HG03064 (cell line): Measurements from ENCODE around the gene TRIM71.
"Not testable (repeated sequence)": the region's sequence is repeated elsewhere in the genome, so short reads cannot be mapped to it uniquely, and the experiment has no call there.

Experiments used
- ATAC-seq: cut with Tn5 transposase; IDR thresholded peaks from one replicate; pipeline ENCODE4 v1.9.1; 2021; ENCODE audit warnings: low read depth; ENCODE audit not compliant: unreplicated experiment

TRIM71 gene

DNA sequence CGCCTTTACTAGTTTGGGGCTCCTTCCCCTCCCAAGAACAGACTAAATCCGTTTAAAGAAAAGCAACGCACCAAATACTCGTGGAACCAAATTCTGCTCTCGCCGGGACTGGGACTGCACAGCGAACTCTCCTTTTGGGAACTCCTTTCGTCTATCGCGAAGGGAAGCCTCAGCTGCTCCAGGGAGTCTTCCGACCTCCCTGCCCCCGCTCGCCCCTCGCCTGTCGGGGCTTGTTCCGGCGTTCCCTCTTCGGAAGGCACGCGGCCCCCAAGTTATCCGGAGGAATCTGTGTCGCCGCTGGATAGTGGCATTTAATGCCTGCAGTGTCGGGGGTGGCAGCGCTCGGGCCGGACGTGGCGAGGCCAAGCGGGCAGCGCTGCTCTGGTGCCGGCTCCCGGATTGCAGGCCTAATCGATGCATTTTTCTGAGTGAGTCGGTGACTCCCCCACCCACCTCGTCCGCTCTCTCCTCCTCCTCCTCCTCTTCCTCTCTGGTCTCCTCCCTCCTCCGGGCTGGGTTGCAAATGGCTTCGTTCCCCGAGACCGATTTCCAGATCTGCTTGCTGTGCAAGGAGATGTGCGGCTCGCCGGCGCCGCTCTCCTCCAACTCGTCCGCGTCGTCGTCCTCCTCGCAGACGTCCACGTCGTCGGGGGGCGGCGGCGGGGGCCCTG lies at the start of gene TRIM71:
Gene TRIM71 (plus strand): TSS at position 440 of the 671 bp plus-strand sequence. CDS start 84 bp downstream, at position 524.
- ATAC-seq: no peak

DNA sequence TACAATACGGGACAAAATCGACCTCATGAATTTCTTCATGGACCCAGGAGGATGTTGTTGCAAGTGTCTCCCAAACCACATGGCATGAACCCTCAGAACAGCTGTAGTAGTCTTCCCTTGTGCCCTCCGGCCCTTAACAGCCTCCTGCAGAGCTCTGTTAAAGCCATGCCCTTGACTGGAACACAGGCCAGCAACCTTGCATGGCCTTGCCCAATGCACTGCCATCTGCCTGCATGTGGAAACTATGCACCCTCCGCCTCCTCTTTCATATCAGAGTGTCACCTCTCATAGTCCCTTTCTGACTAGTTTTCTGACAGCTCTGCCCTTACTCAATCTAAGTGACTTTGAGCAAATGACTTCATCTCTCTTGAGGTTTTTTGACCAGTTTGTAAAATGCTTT lies 39.4 kb upstream of the TRIM71 start:
- no peak for ATAC-seq

DNA sequence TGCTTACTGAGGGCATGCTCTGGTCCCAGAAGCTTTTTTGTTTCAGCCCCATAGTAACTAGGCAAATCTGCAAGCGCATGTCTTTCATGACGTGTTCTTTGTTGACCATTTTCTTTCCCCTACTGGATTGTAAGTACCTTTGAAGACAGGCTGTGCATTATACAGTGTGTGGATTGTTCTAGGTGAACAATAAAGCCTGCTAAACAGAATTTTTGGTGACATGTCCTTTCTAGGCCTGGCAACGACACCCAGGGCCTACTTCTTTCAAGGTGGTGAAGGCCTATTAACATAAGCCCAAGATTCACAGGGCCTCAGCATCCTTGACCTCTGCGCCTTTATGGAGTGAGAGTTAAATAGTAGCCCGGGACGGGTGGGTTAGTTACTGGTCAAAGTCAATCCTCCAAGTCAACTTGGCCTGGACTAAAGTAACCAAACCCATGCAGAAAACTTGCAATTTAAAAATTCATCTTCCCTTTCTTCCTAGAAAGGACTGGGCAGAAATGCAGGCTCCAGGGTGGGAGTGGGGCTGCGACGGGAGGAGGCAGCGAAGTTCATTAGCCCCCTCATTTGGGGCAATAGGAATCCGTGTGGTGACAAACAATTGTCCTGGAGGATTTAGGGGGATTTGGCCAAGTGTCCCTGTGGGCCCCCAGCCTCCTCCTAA lies 37.6 kb upstream of the TRIM71 start:
- ATAC-seq: no peak

DNA sequence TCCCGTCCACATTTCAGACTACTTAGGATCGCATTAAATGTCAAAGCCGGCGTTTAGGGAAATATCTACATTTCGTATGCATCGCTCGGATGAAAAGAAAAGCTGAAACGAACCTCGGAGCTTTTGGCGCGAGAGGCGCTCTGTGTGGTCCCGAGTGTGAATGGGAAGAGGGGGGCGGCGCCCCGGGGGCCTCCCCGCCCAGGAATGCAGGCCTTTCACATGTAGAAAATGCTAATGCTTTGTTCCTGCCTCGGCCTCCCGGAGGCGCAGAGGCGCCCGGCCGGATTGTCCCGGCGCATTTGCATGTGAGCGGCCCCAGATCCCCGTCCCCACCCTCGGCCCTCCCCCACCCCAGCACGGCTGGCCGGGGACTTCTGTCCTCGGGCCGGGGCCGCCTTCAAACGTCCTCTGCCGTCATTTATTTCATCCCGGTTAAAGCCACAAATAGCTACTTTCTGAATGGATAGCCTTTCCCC lies 37.0 kb upstream of the TRIM71 start:
- ATAC-seq: peak; percentile 33

DNA sequence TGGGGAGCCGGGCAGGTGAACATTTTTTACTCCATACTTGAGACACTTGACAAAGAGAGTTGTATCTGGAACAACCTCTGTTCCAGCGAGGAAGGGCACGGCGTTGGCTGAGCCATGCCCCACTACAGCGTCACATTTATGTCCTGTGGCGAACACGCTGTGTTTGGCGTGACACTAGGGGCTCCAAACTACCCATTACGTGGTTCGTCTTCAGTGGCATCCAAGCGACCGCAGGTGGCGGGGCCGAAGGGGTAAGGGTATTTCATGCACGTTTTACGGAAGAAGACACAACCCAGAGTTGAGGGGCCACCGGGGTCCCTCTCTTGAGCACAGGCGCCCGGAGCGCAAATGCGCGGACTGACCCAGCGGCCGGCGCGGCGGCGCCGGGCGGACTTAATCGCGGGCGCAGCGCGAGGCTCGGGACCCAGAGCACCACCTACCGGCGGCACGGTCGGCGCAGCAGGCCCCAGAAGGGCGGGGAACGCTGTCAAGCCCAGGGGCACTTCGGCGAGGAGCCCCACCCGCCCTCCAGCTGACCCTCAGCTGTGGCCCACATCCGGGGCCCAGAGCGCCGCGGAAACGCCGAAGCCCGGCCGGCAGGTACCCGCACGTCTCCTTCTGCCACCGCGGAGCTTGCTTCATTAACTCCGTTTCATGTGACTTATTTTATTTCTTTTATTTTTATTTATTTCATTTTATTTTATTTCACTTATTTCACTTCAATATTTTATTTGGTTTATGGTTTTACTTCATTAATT lies 36.4 kb upstream of the TRIM71 start:
- ATAC-seq: peak; percentile 94

DNA sequence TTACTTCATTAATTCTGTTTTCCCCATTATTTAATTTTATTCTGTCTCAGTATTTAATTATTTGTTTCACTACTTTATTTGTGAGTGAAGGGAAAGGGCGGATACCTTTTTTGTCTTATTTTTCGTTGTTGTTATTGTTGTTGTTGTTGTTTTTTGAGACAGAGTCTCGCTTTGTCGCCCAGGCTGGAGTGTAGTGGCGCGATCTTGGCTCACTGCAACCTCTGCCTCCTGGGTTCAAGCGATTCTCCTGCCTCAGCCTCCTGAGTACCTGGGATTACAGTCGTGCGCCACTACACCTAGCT lies 35.9 kb upstream of the TRIM71 start:
- not testable (repeated sequence) for ATAC-seq

DNA sequence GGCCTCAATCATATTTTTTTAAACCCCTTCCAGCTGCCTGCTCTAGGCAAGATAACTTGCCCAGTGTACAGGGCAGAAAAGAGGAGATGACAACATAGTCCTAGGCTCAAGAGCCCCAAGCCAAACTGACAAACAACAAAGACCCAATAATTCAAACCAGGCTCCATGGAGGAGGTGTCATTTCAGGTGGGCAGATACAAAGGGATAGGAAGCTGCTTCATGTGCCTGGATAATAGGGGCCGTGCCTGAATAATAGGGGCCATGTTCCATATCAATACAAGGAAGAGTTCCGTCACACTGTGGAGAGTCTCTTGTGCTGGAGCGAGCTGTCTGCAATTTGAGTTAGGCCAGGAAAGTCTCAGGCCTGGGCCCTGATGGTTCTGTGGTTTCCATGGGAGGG lies 35.4 kb upstream of the TRIM71 start:
- ATAC-seq: no peak

DNA sequence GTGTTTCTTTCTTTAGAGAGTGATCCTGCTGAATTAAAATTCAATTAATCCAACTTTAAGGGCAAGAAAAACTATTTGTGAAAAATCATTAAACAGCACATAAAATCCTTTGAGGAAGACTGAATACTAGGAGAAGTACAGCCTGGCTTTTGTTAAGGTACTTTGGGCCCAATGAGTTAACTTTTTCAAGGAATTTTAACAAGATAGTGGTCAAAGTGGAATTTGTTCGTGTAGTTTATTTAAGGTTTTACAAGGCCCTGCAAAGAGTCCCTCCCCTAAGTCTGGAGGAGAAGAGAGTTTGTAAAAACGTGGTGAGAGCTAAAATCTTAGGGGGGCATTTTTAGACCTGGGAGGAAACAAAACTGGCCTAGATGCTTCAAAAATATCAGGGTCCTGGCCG lies 26.0 kb upstream of the TRIM71 start:
- no peak for ATAC-seq

DNA sequence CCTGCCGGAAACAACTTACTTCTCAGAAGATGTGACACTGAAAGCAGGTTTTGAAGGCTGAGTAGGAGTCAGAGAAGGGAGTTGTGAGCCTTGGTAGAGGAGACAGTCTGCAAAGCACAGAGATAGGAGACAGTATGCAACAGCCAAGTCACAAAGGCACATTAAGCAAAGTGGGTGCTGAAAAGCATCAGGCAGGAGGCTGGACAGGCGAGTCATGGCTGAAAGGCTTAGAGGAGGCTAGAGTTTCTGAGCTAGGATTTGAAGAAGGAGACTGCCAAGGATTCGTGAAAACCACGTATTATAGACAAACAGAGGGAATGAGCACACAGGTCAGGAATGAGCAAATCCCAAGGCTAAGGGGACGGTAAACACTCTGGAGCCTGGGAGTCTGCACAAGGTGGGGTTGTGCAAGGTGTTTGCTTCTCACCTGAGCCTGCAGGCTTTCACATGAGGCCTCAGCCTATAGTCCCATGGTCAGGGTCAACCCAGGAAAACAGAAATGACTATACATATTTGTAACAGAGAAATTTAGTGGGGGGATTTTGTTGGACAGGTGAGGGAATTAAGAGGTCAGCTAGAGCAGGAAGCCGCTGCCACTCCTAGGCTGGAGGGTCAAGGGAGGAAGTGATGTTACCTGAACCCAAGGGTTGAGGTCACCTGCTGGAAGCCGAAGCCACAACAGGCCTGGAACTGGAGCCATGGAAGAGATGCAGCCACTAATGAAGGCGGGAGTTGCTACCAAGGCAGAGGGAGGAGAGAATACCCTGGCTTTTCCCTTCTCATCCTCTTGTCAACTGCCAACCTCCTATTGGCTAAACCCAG lies 23.1 kb upstream of the TRIM71 start:
- ATAC-seq: no peak

DNA sequence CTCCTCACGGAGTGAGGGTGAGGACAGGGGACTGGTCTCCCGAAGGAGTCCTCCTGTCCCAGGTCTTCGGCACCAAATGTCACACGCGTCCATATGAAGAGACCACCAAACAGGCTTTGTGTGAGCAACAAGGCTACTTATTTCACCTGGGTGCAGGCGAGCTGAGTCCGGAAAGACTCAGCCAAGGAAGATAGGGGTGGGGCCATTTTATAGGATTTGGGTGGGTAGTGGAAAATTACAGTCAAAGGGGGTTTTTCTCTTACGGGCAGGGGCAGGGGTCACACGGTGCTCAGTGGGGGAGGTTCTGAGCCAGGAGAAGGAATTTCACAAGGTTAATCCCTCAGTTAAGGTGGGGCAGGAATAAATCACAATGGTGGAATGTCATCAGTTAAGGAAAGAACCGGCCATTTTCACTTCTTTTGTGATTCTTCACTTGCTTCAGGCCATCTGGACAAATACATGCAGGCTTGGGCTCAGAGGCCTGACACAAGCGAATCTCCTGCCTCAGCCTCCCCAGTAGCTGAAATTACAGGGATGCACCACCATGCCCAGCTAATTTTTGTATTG lies 21.3 kb upstream of the TRIM71 start:
- not testable (repeated sequence) for ATAC-seq

DNA sequence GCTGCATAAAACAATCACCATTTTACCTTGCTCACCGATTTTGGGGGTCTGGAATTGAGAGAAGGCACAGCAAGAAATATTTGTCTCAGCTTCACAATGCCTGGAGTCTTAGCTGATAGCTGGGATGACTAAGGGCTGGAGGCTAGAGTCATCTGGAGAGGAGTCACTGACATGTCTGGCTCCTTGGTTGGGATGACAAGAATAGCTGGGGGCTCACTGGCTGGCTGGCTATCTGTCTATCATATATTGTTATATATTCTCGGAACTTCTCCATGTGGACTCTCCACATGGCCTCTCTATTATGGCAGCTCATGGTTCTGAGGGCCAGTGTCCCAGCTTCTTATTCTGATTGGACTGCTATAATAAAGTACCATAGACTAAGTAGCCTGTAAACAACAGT lies 20.0 kb upstream of the TRIM71 start:
- no peak for ATAC-seq

DNA sequence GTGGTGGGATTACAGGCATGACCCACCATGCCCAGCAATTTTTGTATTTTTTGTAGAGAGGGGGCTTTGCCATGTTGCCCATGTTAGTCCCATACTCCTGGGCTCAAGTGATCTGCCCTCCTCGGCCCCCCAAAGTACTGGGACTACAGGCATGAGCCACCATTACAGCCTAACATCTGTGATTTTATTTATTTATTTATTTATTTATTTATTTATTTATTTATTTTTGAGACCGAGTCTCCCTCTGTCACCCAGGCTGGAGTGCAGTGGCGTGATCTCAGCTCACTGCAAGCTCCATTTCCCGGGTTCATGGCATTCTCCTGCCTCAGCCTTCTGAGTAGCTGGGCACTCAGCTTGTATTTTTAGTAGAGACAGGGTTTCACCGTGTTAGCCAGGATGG lies 16.4 kb upstream of the TRIM71 start:
- not testable (repeated sequence) for ATAC-seq

DNA sequence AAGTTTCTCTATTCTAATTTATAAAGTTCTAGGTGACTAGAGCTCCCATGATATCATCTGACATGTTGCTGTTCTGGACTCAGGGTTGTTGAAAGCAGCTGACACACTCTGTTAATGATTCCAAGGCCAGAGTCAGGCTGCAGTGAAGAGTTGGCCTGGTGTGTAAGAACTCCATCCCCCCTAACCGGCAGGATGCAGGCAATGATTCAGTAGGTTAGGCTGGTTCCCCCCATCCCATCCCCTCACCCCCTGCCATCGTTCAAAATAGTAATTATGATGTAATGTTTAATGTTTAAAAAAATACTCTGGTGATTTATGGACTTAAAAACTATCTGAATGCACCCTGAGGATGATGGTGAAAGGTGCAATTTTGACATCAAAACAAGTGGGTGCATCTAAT lies 4.6 kb upstream of the TRIM71 start:
- no peak for ATAC-seq

DNA sequence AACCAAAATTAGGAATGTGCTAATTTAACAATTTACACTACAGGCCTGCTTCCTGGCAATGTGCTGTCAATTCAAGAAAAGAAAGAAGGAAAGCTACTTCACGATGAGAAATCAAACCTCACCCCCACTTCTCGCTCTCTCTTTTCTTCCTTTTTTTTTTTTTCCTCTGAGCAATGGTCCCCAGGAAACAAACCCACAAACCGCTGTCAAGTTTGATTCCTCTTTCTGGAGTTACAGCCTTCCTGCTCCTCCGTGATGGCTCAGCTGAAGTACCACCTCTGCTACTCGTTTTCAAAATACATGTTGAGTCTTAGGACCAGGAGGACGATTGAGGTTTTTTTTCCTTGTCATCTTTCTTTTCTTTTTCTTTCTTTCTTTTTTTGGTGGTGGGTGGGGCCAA lies 3.4 kb upstream of the TRIM71 start:
- no peak for ATAC-seq

DNA sequence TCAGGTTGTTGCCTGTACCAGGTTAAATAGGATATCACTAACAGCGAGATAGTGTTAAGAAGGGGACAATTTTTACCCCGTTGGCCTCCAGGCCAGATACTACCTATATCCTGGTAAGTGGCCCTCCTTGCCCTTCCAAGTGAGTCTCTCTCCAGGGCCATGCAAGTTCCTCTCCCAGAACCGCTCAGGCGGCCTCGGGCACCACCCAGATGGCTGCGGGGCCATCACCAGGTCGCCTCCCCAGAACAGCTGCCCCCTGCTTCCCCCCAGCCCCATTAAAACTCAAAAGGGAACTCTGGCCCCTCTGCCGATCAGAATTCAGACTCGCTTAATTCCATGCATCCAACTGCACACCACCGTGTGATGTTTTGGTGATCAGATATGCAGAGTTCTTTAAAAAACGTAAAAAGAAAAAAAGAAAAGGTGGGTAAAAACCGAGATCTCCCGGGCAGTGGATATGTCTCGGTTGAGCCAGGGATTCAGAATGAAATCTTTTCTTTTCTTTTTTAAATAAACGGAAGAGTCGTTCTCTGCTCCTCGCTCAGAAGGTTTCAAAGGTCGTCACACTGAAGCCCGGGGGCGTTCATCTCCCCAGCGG lies 1.9 kb upstream of the TRIM71 start:
- ATAC-seq: no peak

DNA sequence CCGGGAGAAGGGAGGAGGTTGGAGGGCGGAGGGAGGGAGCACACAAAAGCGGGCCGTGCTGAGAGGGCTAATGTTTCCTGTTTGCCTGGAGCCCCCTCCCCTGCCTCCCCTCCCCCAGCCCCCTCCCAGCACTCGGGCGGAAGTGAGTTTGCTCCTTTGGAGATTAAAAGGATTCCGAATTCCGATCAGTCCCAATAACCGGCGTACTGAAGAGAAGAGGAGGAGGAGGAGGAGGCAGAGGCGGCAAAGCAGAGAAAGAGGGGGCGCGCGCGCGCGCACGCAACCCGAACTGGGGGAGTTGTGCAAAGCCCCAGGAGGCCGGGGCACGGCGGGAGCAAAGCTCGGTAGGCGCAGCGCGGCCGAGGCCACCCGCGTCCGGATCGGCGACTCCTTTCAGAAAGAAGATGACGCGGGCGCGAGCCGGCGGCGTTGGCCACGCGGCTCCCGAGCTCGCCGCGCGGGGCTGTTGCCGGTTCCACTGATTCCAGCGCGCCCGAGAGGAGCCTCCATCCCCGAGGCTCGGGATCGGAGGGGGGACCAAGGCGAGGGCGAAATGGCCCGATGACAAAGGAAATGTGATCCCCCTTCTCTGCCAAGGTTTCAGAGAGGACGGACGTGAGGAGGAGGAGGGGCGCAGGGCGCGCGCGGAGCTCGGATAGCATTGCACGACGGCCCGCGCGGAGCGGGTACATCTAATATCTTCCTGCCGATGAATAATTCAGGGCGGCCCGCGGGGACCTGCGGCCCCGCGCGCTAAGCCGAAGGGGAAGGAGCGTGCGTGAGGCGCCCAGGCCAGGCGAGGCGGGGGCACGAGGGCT lies 1.1 kb upstream of the TRIM71 start:
- ATAC-seq: no peak

DNA sequence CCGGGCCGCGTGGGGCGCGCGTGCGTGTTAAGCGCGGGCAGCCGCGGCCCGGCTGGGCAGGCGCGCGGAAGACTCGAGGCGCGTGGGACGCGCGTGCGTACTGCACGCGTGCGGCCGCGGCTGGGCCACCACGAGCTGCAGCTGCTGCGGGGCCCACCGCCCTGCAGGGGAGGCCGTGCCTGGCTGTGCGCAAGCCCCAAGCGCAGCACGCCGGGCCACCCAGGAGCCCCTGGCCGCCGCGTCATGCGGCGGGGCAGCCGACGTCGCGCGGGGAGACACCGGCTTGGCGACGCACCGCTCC lies 590 bp upstream of the TRIM71 start:
- ATAC-seq: no peak

DNA sequence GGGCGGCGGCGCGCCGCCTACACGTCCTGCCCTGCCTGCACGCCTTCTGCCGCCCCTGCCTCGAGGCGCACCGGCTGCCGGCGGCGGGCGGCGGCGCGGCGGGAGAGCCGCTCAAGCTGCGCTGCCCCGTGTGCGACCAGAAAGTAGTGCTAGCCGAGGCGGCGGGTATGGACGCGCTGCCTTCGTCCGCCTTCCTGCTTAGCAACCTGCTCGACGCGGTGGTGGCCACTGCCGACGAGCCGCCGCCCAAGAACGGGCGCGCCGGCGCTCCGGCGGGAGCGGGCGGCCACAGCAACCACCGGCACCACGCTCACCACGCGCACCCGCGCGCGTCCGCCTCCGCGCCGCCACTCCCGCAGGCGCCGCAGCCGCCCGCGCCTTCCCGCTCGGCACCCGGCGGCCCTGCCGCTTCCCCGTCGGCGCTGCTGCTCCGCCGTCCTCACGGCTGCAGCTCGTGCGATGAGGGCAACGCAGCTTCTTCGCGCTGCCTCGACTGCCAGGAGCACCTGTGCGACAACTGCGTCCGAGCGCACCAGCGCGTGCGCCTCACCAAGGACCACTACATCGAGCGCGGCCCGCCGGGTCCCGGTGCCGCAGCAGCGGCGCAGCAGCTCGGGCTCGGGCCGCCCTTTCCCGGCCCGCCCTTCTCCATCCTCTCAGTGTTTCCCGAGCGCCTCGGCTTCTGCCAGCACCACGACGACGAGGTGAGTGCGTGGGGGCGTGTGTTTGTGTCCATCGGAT lies 602 bp downstream of the TRIM71 start:
- no peak for ATAC-seq

DNA sequence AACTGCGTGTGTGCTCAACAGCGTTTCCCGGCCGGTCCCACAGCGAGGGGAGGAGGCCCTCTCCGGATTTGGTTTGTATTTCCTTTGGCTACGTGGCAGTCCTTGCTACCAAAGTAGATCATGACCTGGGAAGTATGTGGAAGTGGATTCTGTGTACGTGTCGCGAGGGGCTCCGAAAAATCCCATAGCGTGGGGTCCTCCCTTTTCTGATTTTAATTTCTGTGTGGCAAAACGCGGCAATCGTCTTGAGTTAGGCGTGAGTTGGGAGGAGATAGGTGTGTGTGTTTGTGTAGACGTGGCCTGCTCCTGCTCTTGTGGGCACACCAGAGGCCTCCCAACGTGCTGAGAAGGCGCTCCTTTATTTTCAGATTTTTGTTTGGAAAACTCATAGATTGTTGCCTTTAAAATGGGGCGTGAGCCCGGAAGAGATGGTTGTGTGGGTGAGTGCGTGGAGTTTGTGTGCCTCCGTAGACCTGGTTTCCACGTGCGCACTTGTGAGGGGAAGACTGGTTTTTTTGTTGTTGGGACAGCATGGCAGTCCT lies 1.2 kb downstream of the TRIM71 start:
- no peak for ATAC-seq
